PC-9 (cell line): ENCODE measurements around the gene GYPC. TPM values are rescaled to one million over a fixed set of nuclear protein-coding genes. Genes with fewer than 3 reads are reported as not detected.

Experiments
- BruUV-seq: library from RNA; stranded (reverse); fragments of 400-500 nt; replicated peaks from 2 replicates; lab custom pipeline; 2021; lab: Mats Ljungman, UMichigan
- CTCF ChIA-PET: fragments of 300-600 bp; sonication (Branson Sonifier 250); formaldehyde crosslinking; loops from one replicate; lab custom pipeline; 2022; ENCODE audit warnings: antibody characterized with exemption; lab: Charles Lee
- POLR2A ChIA-PET: fragments of 300-600 bp; sonication (Branson Sonifier 250); formaldehyde crosslinking; loops from one replicate; lab custom pipeline; 2022; ENCODE audit warnings: antibody characterized with exemption; ENCODE audit not compliant: unreplicated experiment; lab: Charles Lee
- DNase-seq, 2 experiments: peaks; one replicate each; pipeline versions ENCODE4 v3.0.0 to v3.0.0-alpha.2; 2015 to 2022; ENCODE audit warnings: mixed read lengths in 1 of 2
- H2AFZ ChIP-seq: fragments of 200-600 bp; sonication (generic); 2 replicates; pipeline ENCODE4 v1.8.1; 2017; ENCODE audit warnings: antibody characterized with exemption
- H3F3A ChIP-seq: fragments of 200-600 bp; sonication (generic); 2 replicates; pipeline ENCODE4 v1.8.1; 2017; ENCODE audit warnings: antibody characterized with exemption, mild to moderate bottlenecking, low read depth; ENCODE audit not compliant: insufficient read depth
- H3K27ac ChIP-seq: fragments of 200-600 bp; sonication (generic); 2 replicates; pipeline ENCODE4 v1.6.1; 2016; ENCODE audit warnings: mixed run types
- H3K27me3 ChIP-seq: fragments of 200-600 bp; sonication (generic); 2 replicates; pipeline ENCODE4 v1.6.1; 2016; ENCODE audit warnings: low read depth, mixed run types; ENCODE audit not compliant: insufficient read depth
- H3K36me3 ChIP-seq: fragments of 200-600 bp; sonication (generic); 2 replicates; pipeline ENCODE4 v1.6.1; 2016; ENCODE audit warnings: low read depth, mixed run types
- H3K4me1 ChIP-seq: fragments of 200-600 bp; sonication (generic); replicated peaks from 2 replicates; pipeline ENCODE4 v1.6.1; 2016; ENCODE audit warnings: mixed run types; ENCODE audit not compliant: insufficient read depth
- H3K4me2 ChIP-seq: fragments of 200-600 bp; sonication (generic); 2 replicates; pipeline ENCODE4 v1.6.1; 2017; ENCODE audit warnings: mixed run types
- H3K4me3 ChIP-seq: fragments of 200-600 bp; sonication (generic); 2 replicates; pipeline ENCODE4 v1.6.1; 2016; ENCODE audit warnings: mixed run types
- H3K79me2 ChIP-seq: fragments of 200-600 bp; sonication (generic); 2 replicates; pipeline ENCODE4 v1.6.1; 2017; ENCODE audit warnings: low read depth, mixed run types
- H3K9me2 ChIP-seq: fragments of 200-600 bp; sonication (generic); 2 replicates; pipeline ENCODE4 v1.8.1; 2017; ENCODE audit warnings: mild to moderate bottlenecking; ENCODE audit not compliant: insufficient read depth
- H3K9me3 ChIP-seq: fragments of 200-600 bp; sonication (generic); 2 replicates; pipeline ENCODE4 v1.8.1; 2016; ENCODE audit warnings: low read depth; ENCODE audit not compliant: insufficient read depth
- H4K20me1 ChIP-seq: fragments of 200-600 bp; sonication (generic); 2 replicates; pipeline ENCODE4 v1.8.1; 2017; ENCODE audit not compliant: insufficient read depth
- CTCF ChIP-seq: fragments of 200-600 bp; sonication (generic); conservative IDR thresholded peaks from 2 replicates; pipeline ENCODE4 v1.6.1; 2017; ENCODE audit warnings: mixed run types, antibody characterized with exemption, mild to moderate bottlenecking, moderate library complexity
- EZH2 ChIP-seq: fragments of 200-600 bp; sonication (generic); IDR thresholded peaks from 2 replicates; pipeline ENCODE4 v1.8.0; 2017; ENCODE audit warnings: antibody characterized with exemption, low read depth
- intact Hi-C: fragments of 100-400 bp; cut with micrococcal nuclease; formaldehyde crosslinking; loops from one replicate; pipeline ENCODE4 v1.10.0; 2022; ENCODE audit not compliant: unreplicated experiment
- total RNA-seq: library from RNA; stranded (reverse); gene quantifications from 2 replicates; pipeline ENCODE4 v1.2.3, GENCODE V29; 2021

Gene GYPC
- total RNA-seq, 1 experiment from 2014 or later: not detected

- Histone ChIP-seq H4K20me1 (no peaks in the 10 kb centered on the region), H3K9me2 (no peaks in the 10 kb centered on the region), H3K36me3 (no peaks in the 10 kb centered on the region), H3K4me2 (no peak overlapping the region), H3K4me3 (no peak overlapping the region), H3K4me1 (no peaks in the 10 kb centered on the region), H2AFZ (no peak overlapping the region), H3K27me3 (peaks cover 46% of the 10 kb centered on the region), H3F3A (no peaks in the 10 kb centered on the region), H3K79me2 (no peaks in the 10 kb centered on the region), H3K9me3 (no peaks in the 10 kb centered on the region), H3K27ac (no peak overlapping the region)
- CTCF ChIA-PET: no interaction called here
- TF ChIP-seq CTCF (no peak), EZH2 (no peak)
- no peak for DNase-seq
- intact Hi-C loops: no loop called here
- POLR2A ChIA-PET: no interaction called here
- BruUV-seq: no TSS peak
These were observed 13.9 kb upstream of the GYPC start for GRCh38 chr2:126642031-126642430.

GRCh38 chr2:126643431-126643830, 12.5 kb upstream of the GYPC start:
- no peak for DNase-seq
- no peaks in the 10 kb centered on the region for H3F3A ChIP-seq
- no TSS peak for BruUV-seq
- H3K27me3 ChIP-seq: peaks cover 32% of the 10 kb centered on the region
- no peaks in the 10 kb centered on the region for H4K20me1 ChIP-seq
- H3K79me2 ChIP-seq: no peaks in the 10 kb centered on the region
- TF ChIP-seq EZH2: no peak
- no peak for TF ChIP-seq CTCF
- H2AFZ ChIP-seq: no peak overlapping the region
- H3K9me2 ChIP-seq: no peaks in the 10 kb centered on the region
- H3K27ac ChIP-seq: no peak overlapping the region
- no peak overlapping the region for H3K4me2 ChIP-seq
- ChIA-PET POLR2A (no interaction called here), CTCF (no interaction called here)
- H3K4me1 ChIP-seq: no peaks in the 10 kb centered on the region
- intact Hi-C loops: no loop called here
- H3K9me3 ChIP-seq: no peaks in the 10 kb centered on the region
- no peaks in the 10 kb centered on the region for H3K36me3 ChIP-seq
- no peak overlapping the region for H3K4me3 ChIP-seq

- no peak overlapping the region for H2AFZ ChIP-seq
- no TSS peak for BruUV-seq
- ChIA-PET POLR2A (no interaction called here), CTCF (no interaction called here)
- H4K20me1 ChIP-seq: no peaks in the 10 kb centered on the region
- no peak for DNase-seq
- no peaks in the 10 kb centered on the region for H3K79me2 ChIP-seq
- no peaks in the 10 kb centered on the region for H3K4me1 ChIP-seq
- no peaks in the 10 kb centered on the region for H3K9me3 ChIP-seq
- no peak overlapping the region for H3K27ac ChIP-seq
- no peak overlapping the region for H3K4me3 ChIP-seq
- H3K36me3 ChIP-seq: no peaks in the 10 kb centered on the region
- H3K4me2 ChIP-seq: no peak overlapping the region
- intact Hi-C loops: no loop called here
- H3K27me3 ChIP-seq: peaks cover 30% of the 10 kb centered on the region
- H3K9me2 ChIP-seq: no peaks in the 10 kb centered on the region
- no peak for TF ChIP-seq CTCF
- TF ChIP-seq EZH2: no peak
- H3F3A ChIP-seq: no peaks in the 10 kb centered on the region
These were observed 12.0 kb upstream of the GYPC start for GRCh38 chr2:126643972-126644371.
